ENCODE results near the gene RHOBTB3.
"Not testable (repeated sequence)": the region's sequence is repeated elsewhere in the genome, so short reads cannot be mapped to it uniquely, and the experiment has no call there.

The RHOBTB3 gene

GRCh38 chr5:95801961-95802360 lies 70.8 kb downstream of the RHOBTB3 start:
- DNase-seq, result no peak

DNA sequence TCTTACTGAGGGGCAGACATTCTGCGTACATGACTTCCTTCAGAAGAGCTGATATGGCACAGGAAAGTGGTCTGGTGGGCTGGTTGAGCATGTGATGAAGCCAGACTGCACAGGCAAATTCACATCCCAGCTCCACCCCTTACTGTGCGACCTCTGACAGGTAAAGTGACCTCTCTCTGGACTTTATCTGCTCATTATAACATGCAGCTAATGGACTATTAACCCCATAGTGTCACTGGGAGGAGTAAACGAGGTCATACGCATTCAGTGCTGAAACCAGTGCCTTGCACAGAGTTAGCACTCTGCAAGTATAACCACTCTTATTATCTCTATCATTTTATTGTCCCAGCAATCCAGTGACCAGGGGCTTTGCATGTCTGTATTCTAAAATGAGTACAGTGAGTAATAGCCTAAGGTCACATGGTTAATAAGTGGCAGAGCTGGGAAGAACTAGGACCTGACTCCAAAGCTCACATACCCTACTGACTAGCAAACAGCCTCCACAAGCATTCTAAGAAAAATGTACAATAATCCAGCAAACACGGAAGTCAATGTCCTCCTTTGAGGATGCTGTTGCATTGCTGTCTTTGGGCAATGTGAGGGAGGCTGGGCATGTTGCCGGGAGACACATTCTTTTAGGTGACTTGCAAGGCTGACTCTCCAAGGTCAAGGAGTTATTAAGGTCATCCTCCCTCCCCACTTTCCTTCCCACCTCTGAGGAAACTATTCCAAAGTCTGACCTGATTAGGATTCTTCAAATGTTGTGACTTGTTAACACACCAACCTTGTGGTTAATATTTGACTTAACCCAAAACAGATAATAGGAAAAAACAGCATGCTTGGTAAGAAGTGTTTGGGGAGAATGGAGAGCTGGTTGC lies 72.4 kb downstream of the RHOBTB3 start:
- no peak for DNase-seq

DNA sequence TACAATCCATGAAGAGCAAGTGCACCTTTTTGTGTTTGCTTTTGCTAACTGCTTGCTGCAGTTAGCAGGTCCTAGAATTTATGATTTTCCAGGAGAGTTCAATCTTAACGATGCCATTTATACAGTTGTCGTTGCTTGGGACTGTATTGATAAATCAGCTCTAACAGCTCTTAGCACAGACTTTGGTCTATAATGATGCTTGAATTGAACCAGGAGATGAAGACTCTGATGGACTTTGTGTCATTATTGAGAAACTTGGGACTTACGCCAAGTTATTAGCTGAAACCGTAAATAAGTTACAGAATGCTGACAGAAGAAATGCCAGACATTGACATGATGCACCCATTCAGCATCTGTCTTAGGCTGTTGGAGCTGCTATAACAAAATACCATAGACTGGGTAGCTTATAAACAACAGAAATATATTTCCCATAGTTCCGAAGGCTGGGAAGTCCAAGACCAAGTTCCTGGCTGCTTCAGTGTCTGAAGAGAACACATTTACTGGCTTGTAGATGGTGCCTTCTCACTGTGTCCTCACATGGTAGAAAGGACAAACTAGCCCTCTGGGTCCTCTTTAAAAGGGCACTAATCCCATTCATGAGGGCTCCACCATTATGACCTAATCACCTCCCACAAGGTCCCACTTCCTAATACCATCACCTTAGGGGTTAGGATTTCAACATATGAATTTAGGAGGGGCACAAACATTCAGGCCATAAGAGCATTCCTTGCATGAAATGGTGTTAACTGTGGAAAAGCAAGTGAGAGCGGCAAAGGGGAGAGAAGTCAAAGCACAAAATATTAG lies 73.8 kb downstream of the RHOBTB3 start:
- DNase-seq, result no peak

DNA sequence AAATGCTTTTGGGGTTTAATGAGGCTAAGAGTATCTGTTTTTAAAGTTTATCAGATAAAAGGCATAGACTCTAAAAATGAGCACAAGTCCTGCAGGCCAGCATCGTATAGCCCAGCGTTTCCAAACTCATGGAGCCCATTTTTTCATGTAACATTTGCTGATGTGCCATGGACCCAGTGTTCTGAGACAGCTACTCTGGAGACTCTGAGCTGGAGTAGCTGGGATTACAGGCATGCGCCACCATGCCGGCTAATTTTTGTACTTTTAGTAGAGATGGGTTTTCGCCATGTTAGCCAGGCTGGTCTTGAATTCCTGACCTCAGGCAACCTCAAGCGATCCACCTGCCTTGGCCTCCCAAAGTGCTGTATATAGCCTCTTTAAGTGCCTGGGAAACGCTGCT lies 75.6 kb downstream of the RHOBTB3 start:
- DNase-seq, result no peak

GRCh38 chr5:95808013-95808685 lies 77.0 kb downstream of the RHOBTB3 start:
- DNase-seq, result no peak

DNA sequence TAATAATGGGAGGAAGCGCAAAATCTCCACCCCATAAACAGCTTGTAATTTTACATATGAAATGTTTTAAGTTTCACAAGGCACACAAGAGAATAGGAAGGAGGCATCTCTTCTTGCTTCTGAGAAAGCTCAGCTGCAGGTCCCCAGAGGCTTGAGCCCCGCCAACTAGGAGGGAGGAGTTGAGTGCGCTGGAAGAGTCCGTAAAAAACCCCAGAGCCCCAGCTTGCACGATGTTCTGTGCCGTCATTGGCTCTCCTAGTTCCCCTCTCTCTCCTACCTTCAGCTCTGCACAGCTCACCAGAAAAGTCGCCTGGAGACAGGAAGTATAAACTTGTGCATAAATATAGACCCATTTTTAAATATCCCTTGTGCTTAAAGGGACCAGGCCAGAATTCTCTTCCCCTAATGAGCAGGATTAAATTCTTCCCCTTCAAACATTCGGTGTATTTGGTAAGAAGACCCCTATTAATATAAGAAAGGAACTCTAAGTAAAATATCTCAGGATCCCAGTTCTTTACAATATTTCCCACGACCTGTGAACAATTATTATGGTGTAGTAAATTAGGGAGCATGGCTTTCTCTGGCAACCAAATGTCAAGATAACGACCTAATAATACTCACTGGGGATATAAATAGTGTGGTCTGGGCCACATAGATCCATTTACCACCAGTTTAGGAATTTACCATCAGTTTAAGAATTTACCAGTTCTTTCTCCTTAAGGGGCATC lies 77.7 kb downstream of the RHOBTB3 start:
- DNase-seq, result peak; percentile 80

DNA sequence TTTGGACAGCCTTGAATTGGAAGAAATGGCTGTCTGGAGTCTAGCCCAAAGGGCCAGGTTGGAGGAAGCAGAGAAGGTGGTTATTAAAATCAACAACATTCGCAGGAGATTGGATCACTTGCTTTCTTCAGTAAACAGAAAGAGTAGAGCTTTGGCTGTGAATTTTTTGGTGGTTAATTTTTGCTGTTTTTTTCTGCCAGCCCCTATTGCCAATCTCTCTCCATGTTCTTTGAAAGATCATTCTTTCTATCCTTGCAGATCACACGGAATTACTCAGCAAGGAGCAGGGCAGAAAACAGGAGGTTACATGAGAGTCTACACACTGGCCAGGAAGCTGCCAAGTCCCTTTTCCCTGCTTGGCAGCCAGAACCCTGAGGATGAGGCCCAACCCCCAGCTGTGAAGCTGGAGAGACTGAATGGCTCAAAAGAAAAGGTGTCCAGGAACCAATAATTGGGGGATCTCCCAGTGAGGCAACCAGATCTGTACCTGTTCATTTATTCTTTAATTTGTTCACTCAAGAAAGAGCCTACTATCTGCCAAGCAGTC lies 78.4 kb downstream of the RHOBTB3 start:
- no peak for DNase-seq

GRCh38 chr5:95810305-95811125 lies 79.4 kb downstream of the RHOBTB3 start:
- DNase-seq, result no peak

- DNase-seq, result not testable (repeated sequence)
These were observed 79.9 kb downstream of the RHOBTB3 start for GRCh38 chr5:95811126-95811423.

DNA sequence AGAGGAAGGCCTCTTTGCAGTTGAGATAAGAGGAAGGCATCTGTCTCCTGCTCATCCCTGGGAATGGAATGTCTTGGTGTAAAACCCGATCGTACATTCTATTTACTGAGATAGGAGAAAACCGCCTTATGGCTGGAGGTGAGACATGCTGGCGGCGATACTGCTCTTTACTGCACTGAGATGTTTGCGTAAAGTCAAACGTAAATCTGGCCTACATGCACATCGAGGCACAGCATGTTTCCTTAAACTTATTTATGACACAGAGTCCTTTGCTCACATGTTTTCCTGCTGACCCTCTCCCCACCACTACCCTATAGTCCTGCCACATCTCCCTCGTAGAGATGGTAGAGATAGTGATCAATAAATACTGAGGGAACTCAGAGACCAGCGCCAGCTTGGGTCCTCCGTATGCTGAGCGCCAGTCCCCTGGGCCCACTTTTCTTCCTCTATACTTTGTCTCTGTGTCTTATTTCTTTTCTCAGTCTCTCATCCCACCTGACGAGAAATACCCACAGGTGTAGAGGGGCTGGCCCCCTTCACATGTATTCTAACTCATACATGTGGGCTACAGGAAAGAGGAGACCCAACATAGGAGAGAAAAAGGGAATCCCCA lies 80.4 kb downstream of the RHOBTB3 start:
- not testable (repeated sequence) for DNase-seq

GRCh38 chr5:95812074-95812471 lies 80.9 kb downstream of the RHOBTB3 start:
- no peak for DNase-seq

DNA sequence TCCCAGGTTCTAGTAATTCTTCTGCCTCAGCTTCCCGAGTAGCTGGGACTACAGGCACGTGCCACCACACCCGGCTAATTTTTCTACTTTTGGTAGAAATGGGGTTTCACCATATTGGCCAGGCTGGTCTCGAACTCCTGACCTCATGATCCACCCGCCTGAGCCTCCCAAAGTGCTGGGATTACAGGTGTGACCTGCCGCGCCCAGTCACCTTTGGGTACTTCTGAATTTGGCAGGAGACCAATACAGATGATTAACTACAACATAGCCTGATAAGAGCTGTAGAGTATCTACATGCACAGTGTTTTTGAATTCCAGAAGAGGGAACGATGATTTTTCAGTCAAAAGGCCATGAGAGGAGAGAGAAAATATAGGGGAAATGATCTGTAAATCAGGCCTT lies 81.9 kb downstream of the RHOBTB3 start:
- not testable (repeated sequence) for DNase-seq

GRCh38 chr5:95815155-95815729 lies 84.1 kb downstream of the RHOBTB3 start:
- no peak for DNase-seq

DNA sequence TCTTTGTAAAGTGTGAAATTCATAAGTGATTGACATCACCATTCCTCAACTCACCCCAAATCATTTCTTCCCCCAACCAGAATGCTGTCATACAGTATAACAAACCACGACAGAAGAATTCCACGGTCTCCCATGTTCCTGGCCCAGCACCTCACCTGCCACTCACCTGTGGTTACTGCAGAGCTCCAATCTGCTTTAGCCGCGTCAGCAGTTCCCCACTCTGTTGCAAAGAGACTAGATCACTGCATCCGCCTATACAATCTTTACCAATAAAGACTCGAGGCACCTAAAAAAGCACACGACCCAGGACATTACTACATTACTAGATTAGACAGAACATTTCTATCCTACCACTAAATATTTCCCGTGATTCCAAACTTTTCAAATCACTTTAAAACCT lies 85.2 kb downstream of the RHOBTB3 start:
- DNase-seq, result no peak

DNA sequence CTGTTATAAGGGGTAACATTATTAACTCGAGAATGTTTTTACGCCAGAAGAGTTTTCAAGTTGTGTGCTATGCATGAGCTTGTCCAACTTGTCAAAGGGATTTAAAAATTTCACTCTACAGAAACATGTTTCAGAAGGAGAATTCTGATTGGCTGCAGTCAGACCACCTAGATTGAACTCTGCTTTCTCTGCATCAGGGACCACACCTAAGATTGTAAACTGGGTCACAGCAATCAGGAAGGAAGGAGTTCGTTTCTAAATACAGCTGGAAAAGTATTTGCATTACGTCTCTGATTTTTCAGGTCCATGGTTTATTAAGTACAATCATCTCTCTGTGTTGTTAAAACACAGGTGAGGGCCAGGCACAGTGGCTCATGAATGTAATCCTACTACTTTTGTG lies 85.6 kb downstream of the RHOBTB3 start:
- DNase-seq, result no peak

DNA sequence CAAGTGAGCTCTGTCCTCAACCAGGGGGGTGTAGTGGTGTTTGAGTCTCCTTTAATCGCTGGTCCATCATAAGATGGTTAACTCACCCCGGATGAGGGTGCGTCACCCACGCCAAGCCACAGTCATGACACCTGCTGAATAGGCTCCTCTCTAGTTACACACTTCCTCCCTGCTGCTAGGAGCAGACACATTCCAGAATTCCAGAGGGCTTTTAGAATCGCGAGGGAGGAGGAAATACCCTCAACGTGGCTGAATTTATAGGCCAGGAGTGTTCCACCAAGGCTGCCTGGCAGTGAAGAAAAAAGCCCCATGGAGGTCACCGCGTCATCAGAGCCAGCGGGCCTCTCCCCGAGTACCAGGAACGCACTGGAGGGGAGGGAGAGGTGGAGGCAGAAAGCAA lies 86.3 kb downstream of the RHOBTB3 start:
- DNase-seq, result peak; percentile 78

DNA sequence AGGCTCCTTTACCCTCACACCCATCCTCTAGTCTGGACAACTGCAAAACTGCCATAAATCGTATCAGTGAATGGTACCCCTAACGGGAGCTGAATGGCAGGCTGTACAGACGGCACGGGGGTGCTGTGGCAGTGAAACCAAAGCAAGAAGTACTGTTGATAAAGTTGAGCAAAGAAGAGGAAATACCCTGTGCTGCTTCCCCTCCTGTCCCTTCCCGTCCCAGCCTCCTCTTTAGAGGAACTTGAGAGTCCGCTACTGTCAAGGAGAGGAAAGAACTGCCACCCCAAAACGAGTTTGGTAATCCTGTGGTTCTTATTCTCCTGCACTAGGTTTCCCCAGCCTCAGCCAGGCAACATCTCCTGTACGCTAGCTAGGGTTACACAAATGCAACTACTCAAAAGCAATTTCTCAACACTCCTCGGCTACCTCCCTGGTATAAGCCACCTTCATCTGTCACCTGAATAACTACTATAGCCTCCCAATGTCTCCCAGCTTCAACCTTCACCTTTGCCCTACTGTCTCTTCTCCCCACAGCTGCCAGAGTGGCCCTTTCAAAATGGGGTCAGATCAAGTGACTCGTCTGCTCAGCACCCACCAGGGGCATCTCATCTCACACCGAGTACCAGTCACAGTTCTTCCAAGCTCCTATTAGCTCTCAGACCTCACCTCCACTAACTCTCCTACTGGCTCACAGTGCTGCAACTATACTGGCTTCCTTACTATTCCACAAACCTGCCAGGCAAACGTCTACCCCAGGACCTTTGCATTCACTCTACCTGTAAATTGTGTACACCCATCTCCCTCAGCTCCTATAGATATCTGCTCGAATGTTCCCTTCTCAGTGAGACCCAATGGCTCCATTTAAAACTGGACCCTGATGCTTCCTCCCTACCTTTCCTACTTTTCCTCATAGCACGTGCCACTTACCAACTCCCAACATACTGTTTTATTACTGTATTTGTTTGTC lies 87.3 kb downstream of the RHOBTB3 start:
- DNase-seq, result peak; percentile 76

DNA sequence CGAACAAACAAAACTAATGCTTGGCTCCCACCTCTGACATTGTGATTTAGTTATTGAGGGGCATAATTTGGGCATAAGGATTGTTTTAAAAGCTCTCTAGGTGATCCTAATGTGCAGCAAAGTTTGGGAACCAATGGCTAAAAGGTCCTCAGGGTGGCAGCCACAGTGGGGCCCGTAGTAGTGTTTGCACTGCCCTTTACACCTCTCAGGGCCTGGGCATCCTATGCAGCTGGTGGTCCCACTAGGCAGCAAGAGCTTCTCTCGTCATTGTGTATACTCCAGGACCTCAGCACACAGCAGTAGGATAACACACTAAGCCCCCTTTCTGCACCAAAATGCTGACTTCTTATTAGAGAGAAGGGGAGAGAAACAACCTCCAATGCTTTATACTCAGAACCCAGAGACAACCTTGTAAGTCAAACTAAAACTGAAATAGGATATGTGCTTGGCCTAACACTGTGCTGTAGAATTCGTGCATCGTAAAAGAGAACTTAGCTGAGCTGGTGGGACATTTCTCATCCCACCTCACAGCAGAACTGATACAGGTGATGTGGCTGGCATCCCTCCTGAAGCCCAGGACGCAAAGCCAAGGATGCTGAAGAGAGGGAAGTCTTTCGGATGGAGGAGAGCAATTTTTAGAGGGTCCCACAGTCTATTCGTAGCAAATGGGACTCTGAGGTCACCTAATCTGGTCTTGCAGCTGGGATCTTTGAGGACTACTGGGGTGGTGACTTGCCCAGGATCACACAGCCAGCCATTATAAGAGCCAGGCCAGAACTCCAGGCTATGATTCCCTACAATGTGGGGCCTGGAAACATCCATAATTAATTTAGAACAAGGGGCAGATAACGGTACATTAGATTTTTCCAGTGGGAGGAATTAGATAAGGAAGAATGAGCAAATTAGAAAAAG lies 90.2 kb downstream of the RHOBTB3 start:
- no peak for DNase-seq

Measured in activated CD8-positive, alpha-beta memory T cell treated with anti-CD3 and anti-CD28 coated beads for 24 hours (primary cell).